ENCODE results near the gene TCP10L. TPM values are rescaled to one million over a fixed set of nuclear protein-coding genes. Genes with fewer than 3 reads are reported as not detected.

Gene TCP10L
- total and polyA plus RNA-seq, 9 donors = 0.48 to 5.2 (median 1.7) TPM

GRCh38 chr21:32538147-32538792 lies 47.1 kb downstream of the TCP10L start:
- intact Hi-C loops (cut with DNase I) = no loop called here
- DNase-seq = no peak
- no peak overlapping the region for H3K4me3 ChIP-seq
- no peaks in the 10 kb centered on the region for H3K36me3 ChIP-seq
- no peaks in the 10 kb centered on the region for H3K9me3 ChIP-seq
- H3K27me3 ChIP-seq = no peaks in the 10 kb centered on the region
- H3K4me1 ChIP-seq (ENCODE audit: insufficient read depth) = no peaks in the 10 kb centered on the region
- TF ChIP-seq EP300 (IDR thresholded peaks at IDR 0.05) (no peak), CTCF (IDR thresholded peaks at IDR 0.05) (no peak), POLR2A (IDR thresholded peaks at IDR 0.05) (no peak)
- WGBS, 3 donors = 82 to 91% (median 90%) methylated on average over 11 of the region's 11 CpGs
- H3K27ac ChIP-seq = no peak overlapping the region

- no peak overlapping the region for H3K4me3 ChIP-seq
- H3K4me1 ChIP-seq (ENCODE audit: insufficient read depth) = no peaks in the 10 kb centered on the region
- intact Hi-C loops (cut with DNase I) = no loop called here
- TF ChIP-seq CTCF (IDR thresholded peaks at IDR 0.05) (no peak), EP300 (IDR thresholded peaks at IDR 0.05) (no peak), POLR2A (IDR thresholded peaks at IDR 0.05) (no peak)
- H3K27me3 ChIP-seq = no peaks in the 10 kb centered on the region
- H3K27ac ChIP-seq = no peak overlapping the region
- DNase-seq = no peak
- H3K36me3 ChIP-seq = no peaks in the 10 kb centered on the region
- no peaks in the 10 kb centered on the region for H3K9me3 ChIP-seq
- 89 to 93% (median 92%) methylated on average over 3 of the region's 3 CpGs for WGBS, 3 donors
Observed at GRCh38 chr21:32537569-32537881, 47.8 kb downstream of the TCP10L start.

GRCh38 chr21:32535612-32536011 lies 49.7 kb downstream of the TCP10L start:
- no peak for DNase-seq
- H3K27me3 ChIP-seq = no peaks in the 10 kb centered on the region
- WGBS, 3 donors = 97 to 98% (median 97%) methylated on average over 7 of the region's 7 CpGs
- no peak overlapping the region for H3K4me3 ChIP-seq
- H3K27ac ChIP-seq = no peak overlapping the region
- no peaks in the 10 kb centered on the region for H3K9me3 ChIP-seq
- TF ChIP-seq POLR2A (IDR thresholded peaks at IDR 0.05) = no peak
- TF ChIP-seq CTCF (IDR thresholded peaks at IDR 0.05) = no peak
- TF ChIP-seq EP300 (IDR thresholded peaks at IDR 0.05) = no peak
- intact Hi-C loops (cut with DNase I) = no loop called here
- no peaks in the 10 kb centered on the region for H3K4me1 ChIP-seq (ENCODE audit: insufficient read depth)
- no peaks in the 10 kb centered on the region for H3K36me3 ChIP-seq

- Histone ChIP-seq H3K36me3 (no peaks in the 10 kb centered on the region), H3K27me3 (no peaks in the 10 kb centered on the region), H3K4me1 (ENCODE audit: insufficient read depth) (no peaks in the 10 kb centered on the region), H3K9me3 (no peaks in the 10 kb centered on the region), H3K27ac (no peak overlapping the region), H3K4me3 (no peak overlapping the region)
- WGBS, 3 donors = 85 to 88% (median 87%) methylated on average over 8 of the region's 8 CpGs
- no peak for DNase-seq
- TF ChIP-seq EP300 (IDR thresholded peaks at IDR 0.05) (no peak), CTCF (IDR thresholded peaks at IDR 0.05) (no peak), POLR2A (IDR thresholded peaks at IDR 0.05) (no peak)
- intact Hi-C loops (cut with DNase I) = no loop called here
Observed at GRCh38 chr21:32534113-32534512, 51.2 kb downstream of the TCP10L start.
